Psoas muscle (tissue), 8 donors: ENCODE results near the gene RAB3D. TPM values are rescaled to one million over a fixed set of nuclear protein-coding genes. Genes with fewer than 3 reads are reported as not detected.

Experiments used
- ATAC-seq, 4 donors: fragments of 200-7000 bp; cut with Tn5 transposase; one replicate each; pipeline ENCODE4 v1.9.1; 2020; ENCODE audit warnings: moderate library complexity in 3 of 4, mild to moderate bottlenecking in 2 of 4
- DNase-seq, 2 donors: peaks; one replicate each; pipeline ENCODE4 v3.0.0-alpha.2; 2020
- H3K27ac ChIP-seq: fragments of 200-600 bp; one replicate; pipeline ENCODE4 v1.8.0; 2022
- H3K27me3 ChIP-seq, 3 donors: fragments of 200-600 bp in 1 of 3; one replicate each; pipeline versions ENCODE4 v1.6.1 to v1.8.0; 2013 to 2022; ENCODE audit warnings: low read length in 2 of 3, mild to moderate bottlenecking in 2 of 3, moderate library complexity in 1 of 3; ENCODE audit not compliant: insufficient read depth in 3 of 3
- H3K36me3 ChIP-seq, 2 donors: fragments of 200-600 bp in 1 of 2; one replicate each; pipeline versions ENCODE4 v1.6.1 to v1.8.0; 2013 to 2022; ENCODE audit warnings: low read depth in 1 of 2, mild to moderate bottlenecking in 1 of 2, moderate library complexity in 1 of 2; ENCODE audit not compliant: insufficient read depth in 1 of 2
- H3K4me1 ChIP-seq: fragments of 200-600 bp; one replicate; pipeline ENCODE4 v1.8.0; 2022
- H3K4me3 ChIP-seq: fragments of 200-600 bp; one replicate; pipeline ENCODE4 v1.8.0; 2022; ENCODE audit warnings: mild to moderate bottlenecking
- H3K9me3 ChIP-seq: fragments of 200-600 bp; one replicate; pipeline ENCODE4 v1.8.0; 2022
- WGBS, 3 donors: extraction: QIAGEN DNeasy Blood & Tissue Kit; methylation state at CpG; one replicate each; pipeline versions ENCODE4 v1.1.6 to v1.1.7; 2013; 5-methylcytosine and 5-hydroxymethylcytosine counted together
- intact Hi-C, 2 donors: fragments of 100-400 bp; cut with DNase I; formaldehyde crosslinking; loops; one replicate each; pipeline versions ENCODE4 v1.11.0 to v1.14.2; 2022
- polyA plus RNA-seq, 3 donors: library from polyadenylated mRNA; stranded (reverse); fragments of 200-250 nt; gene quantifications; one replicate each; pipeline ENCODE4 v1.2.3, GENCODE V29; 2013
- total RNA-seq, 4 donors: library from RNA; stranded (reverse); fragmentation: NEBNext Ultra II Directional in 2 of 4; extraction: Animal tissue kit (Norgen Biotek cat#: 25700) in 2 of 4; gene quantifications; one replicate each; pipeline versions ENCODE4 v1.2.1 to v1.2.4, GENCODE V29; 2021 to 2023
- TF ChIP-seq, protein P1 (sequence below): fragments of 200-600 bp; IDR thresholded peaks from one replicate; pipeline ENCODE4 v1.8.0; 2022; ENCODE audit warnings: antibody characterized with exemption
- donor health status: healthy with polysubstance abuse.
- donor health status: DM: no; HTN: no; CAD: no; lungs with moderate emphysema.
- donor health status: Bipolar disorder and iron deficiency.
- donor health status: healthy.
- donor health status: DM: yes; HTN: yes; CAD: no.
- donor health status: DM: no; HTN: no; CAD: no.
- donor health status: DM: no; HTN: no; CAD: no.
- donor health status: DM: yes; HTN: yes; CAD: no.

Gene RAB3D
- total and polyA plus RNA-seq, 7 donors, result 1.1 to 5.6 (median 4.0) TPM

DNA sequence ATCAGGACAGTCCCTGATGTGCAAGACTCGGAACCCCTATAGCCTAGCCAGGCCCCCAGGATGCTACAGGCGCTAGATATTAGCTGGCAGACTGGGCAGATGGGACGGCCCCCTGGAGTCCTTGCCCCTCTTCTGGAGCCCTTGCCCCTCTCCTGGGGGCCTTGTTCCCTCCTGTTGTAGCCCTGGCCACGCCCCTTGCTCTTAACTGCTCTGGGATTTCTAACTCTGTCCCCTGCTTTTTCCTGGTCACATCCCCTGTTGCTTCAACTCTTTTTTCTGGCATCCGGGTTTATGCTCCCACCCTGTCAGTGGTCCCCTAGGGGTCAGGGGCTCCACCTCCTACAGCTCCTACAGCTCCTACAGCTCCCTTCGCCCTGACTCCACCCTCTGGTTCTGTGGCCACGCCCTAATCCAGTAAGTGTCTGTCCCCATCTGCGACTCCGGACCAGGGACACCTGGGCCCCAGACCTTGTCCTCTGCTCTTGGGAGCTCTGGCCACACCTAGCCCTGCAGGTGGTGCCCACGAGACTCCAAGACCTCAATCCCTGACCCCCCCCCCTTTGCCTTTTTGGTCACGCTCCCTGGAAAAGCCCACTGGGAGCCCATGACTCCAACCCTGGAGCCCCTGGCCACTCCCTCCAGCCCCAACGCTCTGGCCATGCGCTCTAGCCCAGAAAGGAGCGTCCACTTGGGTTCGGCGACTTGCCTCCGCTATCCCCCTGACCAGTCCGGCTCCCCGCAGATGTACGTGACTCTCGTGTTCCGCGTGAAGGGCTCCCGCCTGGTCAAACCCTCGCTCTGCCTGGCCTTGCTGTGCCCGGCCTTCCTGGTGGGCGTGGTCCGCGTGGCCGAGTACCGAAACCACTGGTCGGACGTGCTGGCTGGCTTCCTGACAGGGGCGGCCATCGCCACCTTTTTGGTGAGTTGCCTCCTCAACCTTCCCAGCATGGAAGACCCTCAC lies 22.6 kb upstream of the RAB3D start:
- Histone ChIP-seq H3K4me3 (no peak overlapping the region), H3K27ac (no peak overlapping the region), H3K27me3 (no peaks in the 10 kb centered on the region), H3K36me3 (peaks cover 0 to 83% of the 10 kb centered on the region in 2 donors), H3K9me3 (no peaks in the 10 kb centered on the region), H3K4me1 (no peaks in the 10 kb centered on the region)
- 71 to 86% (median 82%) methylated on average over 35 of the region's 35 CpGs for WGBS, 3 donors
- TF ChIP-seq, protein P1, sequence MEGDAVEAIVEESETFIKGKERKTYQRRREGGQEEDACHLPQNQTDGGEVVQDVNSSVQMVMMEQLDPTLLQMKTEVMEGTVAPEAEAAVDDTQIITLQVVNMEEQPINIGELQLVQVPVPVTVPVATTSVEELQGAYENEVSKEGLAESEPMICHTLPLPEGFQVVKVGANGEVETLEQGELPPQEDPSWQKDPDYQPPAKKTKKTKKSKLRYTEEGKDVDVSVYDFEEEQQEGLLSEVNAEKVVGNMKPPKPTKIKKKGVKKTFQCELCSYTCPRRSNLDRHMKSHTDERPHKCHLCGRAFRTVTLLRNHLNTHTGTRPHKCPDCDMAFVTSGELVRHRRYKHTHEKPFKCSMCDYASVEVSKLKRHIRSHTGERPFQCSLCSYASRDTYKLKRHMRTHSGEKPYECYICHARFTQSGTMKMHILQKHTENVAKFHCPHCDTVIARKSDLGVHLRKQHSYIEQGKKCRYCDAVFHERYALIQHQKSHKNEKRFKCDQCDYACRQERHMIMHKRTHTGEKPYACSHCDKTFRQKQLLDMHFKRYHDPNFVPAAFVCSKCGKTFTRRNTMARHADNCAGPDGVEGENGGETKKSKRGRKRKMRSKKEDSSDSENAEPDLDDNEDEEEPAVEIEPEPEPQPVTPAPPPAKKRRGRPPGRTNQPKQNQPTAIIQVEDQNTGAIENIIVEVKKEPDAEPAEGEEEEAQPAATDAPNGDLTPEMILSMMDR, result no peak
- ATAC-seq (no peak), DNase-seq (no peak)
- intact Hi-C loops, result no loop called here

GRCh38 chr19:11361037-11361770 lies 21.7 kb upstream of the RAB3D start:
- intact Hi-C loops, result no loop called here
- TF ChIP-seq, protein P1, result no peak
- no peak overlapping the region for H3K27ac ChIP-seq
- no peaks in the 10 kb centered on the region for H3K27me3 ChIP-seq
- DNase-seq, result peak in 1 of 2 donors; percentile 66
- H3K4me3 ChIP-seq, result no peak overlapping the region
- H3K36me3 ChIP-seq, result peaks cover 0 to 74% of the 10 kb centered on the region in 2 donors
- peaks cover under 1% of the 10 kb centered on the region for H3K4me1 ChIP-seq
- ATAC-seq, result peak in 3 of 4 donors; percentile 25 to 39 (median 36)
- 38 to 67% (median 61%) methylated on average over 43 of the region's 43 CpGs for WGBS, 3 donors
- H3K9me3 ChIP-seq, result no peaks in the 10 kb centered on the region

DNA sequence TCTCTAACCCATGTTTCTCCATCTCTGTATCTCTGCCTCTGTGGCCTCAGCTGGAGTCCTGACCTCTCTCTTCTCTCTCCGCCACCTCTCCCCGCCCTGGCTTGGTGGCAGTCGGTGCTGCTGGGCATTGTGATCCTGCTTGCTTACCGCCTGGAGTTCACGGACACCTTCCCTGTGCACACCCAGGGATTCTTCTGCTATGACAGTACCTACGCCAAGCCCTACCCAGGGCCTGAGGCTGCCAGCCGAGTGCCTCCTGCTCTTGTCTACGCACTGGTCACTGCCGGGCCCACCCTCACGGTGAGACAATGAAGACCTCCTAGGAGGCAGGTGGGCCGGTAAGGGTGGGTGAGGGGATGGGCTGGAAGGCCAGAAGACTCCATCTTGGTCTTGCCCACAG lies 20.0 kb upstream of the RAB3D start:
- H3K4me1 ChIP-seq, result peaks cover 5% of the 10 kb centered on the region
- TF ChIP-seq, protein P1, result no peak
- intact Hi-C loops, result no loop called here
- H3K9me3 ChIP-seq, result no peaks in the 10 kb centered on the region
- H3K27ac ChIP-seq, result no peak overlapping the region
- no peak for DNase-seq
- H3K36me3 ChIP-seq, result peaks cover 0 to 58% of the 10 kb centered on the region in 2 donors
- no peaks in the 10 kb centered on the region for H3K27me3 ChIP-seq
- no peak for ATAC-seq
- 79 to 86% (median 86%) methylated on average over 11 of the region's 11 CpGs for WGBS, 3 donors
- H3K4me3 ChIP-seq, result no peak overlapping the region

- H3K9me3 ChIP-seq, result no peaks in the 10 kb centered on the region
- peaks cover 0 to 37% of the 10 kb centered on the region in 2 donors for H3K36me3 ChIP-seq
- TF ChIP-seq, protein P1, result no peak
- H3K4me1 ChIP-seq, result peaks cover 5% of the 10 kb centered on the region
- no peaks in the 10 kb centered on the region for H3K27me3 ChIP-seq
- 80 to 87% (median 83%) methylated on average over 10 to 11 of the region's 11 CpGs for WGBS, 3 donors
- no peak overlapping the region for H3K4me3 ChIP-seq
- DNase-seq, result no peak
- no peak for ATAC-seq
- intact Hi-C loops, result no loop called here
- no peak overlapping the region for H3K27ac ChIP-seq
Measured at GRCh38 chr19:11356676-11357550, 17.5 kb upstream of the RAB3D start.
